ENCODE results near the gene SLCO6A1.

GRCh38 chr5:102539996-102540728 is 41.4 kb upstream of the SLCO6A1 start:
- no peak for TF ChIP-seq CREB1 (CRISPR knock-in tag; IDR thresholded peaks at IDR 0.05; ENCODE audit: low read depth)
- TF ChIP-seq CTCF (conservative IDR thresholded peaks at IDR 0.05; ENCODE audit: low read depth in 2 of 2), result no peak
- no peak for TF ChIP-seq REST (IDR thresholded peaks at IDR 0.05; ENCODE audit: unreplicated experiment)
- no peak for TF ChIP-seq EZH2 (IDR thresholded peaks at IDR 0.05; ENCODE audit: low read depth, unreplicated experiment)
- no peak for TF ChIP-seq POLR2AphosphoS5 (IDR thresholded peaks at IDR 0.05; ENCODE audit: low read depth)
- no peak for TF ChIP-seq JUNB (IDR thresholded peaks at IDR 0.05; ENCODE audit: unreplicated experiment)
- TF ChIP-seq EZH2phosphoT487 (IDR thresholded peaks at IDR 0.05; ENCODE audit: unreplicated experiment), result no peak
- no peak for TF ChIP-seq STAT1 (IDR thresholded peaks at IDR 0.05; ENCODE audit: unreplicated experiment)
- no peak for TF ChIP-seq NANOG (IDR thresholded peaks at IDR 0.05; ENCODE audit: borderline replicate concordance)

Measured in GM23338 (cell line).